Fibroblast of upper back skin (primary cell): ENCODE data around the gene RHBDD2.

Source experiments
- DNase-seq: peaks from one replicate; pipeline ENCODE4 v3.0.0-alpha.2; 2013

RHBDD2 gene

DNA sequence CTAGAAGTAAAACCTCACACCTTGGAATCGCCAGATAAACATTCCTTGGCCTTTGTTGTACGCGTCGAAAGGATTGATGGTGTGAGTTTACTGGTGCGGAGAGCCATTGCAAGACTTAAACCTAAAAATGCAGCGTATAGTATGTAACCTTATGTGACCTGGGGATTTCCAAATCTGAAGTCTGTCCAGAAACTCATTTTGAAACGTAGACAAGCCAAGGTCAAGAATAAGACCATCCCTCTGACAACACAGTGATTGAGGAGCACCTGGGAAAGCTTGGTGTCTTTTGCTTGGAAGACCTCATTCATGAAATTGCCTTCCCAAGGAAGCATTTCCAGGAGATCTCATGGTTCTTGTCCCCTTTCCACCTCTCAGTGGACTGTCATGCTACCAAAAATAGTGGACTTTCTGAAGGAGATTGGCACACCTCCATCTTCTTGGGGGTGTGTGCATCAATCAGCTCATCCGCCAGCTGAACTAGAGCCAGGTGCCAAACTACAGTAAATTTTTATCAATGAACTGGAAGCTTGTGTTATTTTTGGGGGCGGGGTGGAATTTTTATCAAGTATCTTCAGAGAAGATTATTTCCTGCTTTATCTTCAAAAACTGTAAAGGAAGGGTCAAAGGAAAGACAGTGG is 44.3 kb downstream of the RHBDD2 start:
- DNase-seq = no peak

DNA sequence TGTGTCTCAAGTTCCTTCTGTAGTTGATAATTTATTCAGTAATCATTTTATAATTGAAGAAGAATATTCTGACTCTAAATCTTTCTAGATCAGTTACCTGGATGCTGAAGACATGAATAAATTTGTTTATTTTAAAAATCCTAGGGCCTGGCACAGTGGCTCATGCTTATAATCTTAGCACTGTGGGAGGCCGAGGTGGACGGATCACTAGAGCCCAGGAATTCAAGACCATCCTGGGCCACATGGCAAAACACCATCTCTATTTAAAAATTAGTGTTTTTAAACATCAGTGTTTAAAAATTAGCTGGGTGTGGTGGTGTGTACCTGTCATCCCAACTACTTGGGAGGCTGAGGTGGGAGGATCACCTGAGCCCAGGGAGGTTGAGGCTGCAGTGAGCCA is 45.4 kb downstream of the RHBDD2 start:
- no peak for DNase-seq

DNA sequence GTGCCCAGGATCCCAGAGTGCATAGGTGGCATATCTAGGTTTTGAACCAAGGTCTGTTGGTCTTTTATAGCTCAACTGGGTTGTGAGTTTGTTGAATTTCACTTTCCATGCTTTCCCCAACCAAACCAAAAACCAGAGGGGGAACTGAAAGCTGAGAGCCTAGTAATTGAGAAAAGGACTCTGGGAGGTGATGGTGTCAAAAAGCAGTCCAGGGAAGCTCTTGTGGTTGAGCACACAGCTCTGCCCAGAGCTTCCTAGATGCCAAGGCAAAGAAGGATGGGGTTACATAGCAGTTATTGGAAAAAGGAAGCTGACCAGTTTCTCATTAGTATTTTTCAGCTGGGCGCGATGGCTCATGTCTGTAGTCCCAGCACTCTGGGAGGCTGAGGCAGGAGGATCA is 46.1 kb downstream of the RHBDD2 start:
- no peak for DNase-seq

DNA sequence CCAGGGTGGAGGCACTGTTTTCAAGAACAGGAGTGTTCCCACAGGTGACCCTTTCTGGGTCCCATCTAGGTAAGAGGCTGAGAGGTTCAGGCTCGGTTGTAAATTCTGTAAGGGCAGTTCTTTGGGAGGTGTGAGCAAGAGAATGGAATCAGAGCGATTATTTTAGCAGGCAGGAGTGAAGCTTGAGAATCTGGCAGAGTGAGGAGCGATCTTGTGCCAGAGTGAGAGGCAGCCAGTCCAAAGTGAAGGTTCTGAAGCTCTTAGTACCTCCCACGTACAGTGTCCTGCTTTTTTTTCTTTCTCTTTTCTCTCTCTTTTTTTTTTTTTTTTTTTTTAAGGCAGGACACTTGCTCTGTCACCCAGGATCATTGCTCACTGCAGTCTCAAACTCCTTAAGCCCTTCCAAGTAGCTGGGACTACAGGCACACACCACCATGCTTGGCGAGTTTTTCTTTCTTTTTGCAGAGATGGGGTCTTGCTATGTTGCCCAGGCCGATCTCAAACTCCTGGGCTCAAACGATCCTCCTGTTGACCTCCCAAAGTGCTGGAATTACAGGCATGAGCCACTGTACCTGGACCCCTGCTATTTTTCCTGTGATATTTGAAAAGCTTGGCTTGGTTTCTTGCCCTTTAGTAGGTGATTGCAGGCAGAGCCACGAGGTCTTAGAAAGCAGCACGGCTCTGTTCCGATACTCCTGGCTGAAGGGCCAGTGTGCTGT is 47.0 kb downstream of the RHBDD2 start:
- no peak for DNase-seq

DNA sequence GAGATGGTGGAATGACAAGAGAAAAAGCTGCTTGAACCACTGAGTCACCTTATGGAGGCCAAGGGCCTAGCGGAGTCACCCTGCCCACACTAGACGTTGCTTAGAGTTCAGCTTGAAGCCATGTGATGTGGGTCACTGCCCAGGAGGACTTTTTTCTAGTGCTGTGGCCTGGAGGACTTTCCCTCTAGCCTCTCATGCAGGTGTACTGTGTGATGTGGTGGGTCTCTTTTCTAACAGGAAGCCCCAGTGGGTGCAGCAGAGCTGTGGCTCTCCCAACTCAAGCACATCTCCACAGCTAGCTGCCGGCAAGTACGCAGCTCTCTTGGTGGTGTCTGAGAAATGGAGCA is 49.7 kb downstream of the RHBDD2 start:
- DNase-seq = no peak

DNA sequence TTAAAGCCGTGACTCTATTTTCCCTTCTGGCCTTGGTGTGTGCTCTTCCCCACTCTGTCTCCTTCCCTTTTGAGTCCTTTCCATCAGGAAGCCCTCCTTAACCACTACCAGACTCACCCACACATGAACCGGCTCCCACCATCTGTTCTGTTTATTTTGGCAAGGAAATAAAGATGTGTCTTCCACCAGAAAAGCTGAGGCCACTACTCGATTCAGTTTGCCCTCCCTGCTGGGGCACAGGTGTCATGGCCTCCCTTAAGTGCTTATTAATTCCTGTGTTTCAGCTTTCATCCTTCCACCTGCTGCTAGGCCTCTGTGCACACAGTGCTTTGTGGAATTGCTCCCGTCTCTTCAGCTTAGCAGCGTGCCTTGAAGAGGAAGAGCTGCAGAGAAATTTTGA is 52.8 kb downstream of the RHBDD2 start:
- no peak for DNase-seq

DNA sequence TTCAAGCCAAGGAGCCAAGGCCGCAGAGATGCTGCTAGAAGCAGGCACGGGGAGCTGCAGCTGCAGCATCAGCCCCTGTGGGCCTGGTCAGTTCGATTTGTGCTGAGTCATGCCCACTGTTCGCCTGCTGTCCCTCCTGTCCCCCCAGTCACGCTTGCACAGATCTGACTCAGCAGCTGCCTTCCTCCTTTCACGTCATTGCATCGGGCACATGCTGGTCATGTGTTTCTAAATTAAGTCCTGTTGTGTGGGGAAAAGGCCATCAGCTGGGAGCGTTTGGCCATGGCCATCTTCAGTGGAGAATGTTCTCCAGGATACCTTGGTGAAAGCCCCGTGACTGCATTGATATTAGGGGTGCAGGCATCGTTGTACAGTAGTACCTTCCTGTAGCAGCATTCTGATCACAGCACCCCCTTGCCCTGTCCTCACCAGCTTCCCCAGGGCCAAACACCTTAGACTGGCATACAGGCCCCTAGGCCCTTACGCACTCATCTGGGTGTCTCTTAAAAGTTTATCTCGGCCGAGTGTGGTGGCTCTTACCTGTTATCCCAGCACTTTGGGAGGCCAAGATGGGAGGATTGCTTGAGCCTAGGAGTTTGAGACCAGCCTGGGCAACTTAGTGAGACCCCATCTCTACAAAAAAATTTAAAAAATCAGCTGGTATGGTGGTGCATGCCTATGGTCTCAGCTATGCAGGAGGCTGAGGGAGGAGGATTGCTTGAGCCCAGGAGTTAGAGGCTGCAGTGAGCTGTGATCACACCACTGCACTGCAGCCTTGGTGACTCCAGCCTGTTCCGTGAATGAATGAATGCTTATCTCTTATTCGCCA is 59.3 kb downstream of the RHBDD2 start:
- peak; percentile 89 for DNase-seq
